Heart left ventricle (tissue), 16 donors: ENCODE data around the gene KRT3. TPM values are rescaled to one million over a fixed set of nuclear protein-coding genes. Genes with fewer than 3 reads are reported as not detected.

Experiments
- ATAC-seq, 4 donors: fragments of 200-7000 bp; cut with Tn5 transposase; one replicate each; pipeline ENCODE4 v1.9.1; 2020 to 2022; ENCODE audit warnings: moderate library complexity in 4 of 4, mild to moderate bottlenecking in 3 of 4, moderate number of reproducible peaks in 1 of 4
- DNase-seq, 5 donors: peaks; one replicate each; pipeline ENCODE4 v3.0.0-alpha.2; 2020
- H3K27ac ChIP-seq, 12 donors: fragments of 200-600 bp; sonication (generic) in 4 of 12; one replicate each; pipeline versions ENCODE4 v1.5.0 to v1.8.0; 2016 to 2022; ENCODE audit warnings: mild to moderate bottlenecking in 2 of 12
- H3K27me3 ChIP-seq, 9 donors: fragments of 200-600 bp; sonication (generic) in 2 of 9; one replicate each; pipeline versions ENCODE4 v1.5.1 to v1.8.0; 2016 to 2022; ENCODE audit warnings: mild to moderate bottlenecking in 3 of 9
- H3K36me3 ChIP-seq, 9 donors: fragments of 200-600 bp; sonication (generic) in 2 of 9; one replicate each; pipeline versions ENCODE4 v1.5.0 to v1.8.0; 2018 to 2022; ENCODE audit warnings: mild to moderate bottlenecking in 2 of 9
- H3K4me1 ChIP-seq, 12 donors: fragments of 200-600 bp; sonication (generic) in 4 of 12; one replicate each; pipeline versions ENCODE4 v1.5.0 to v1.8.0; 2016 to 2022; ENCODE audit warnings: mild to moderate bottlenecking in 3 of 12
- H3K4me3 ChIP-seq, 12 donors: fragments of 200-600 bp; sonication (generic) in 4 of 12; one replicate each; pipeline versions ENCODE4 v1.5.0 to v1.8.0; 2017 to 2022; ENCODE audit warnings: mild to moderate bottlenecking in 9 of 12, moderate library complexity in 4 of 12
- H3K9me3 ChIP-seq, 12 donors: fragments of 200-600 bp; sonication (generic) in 4 of 12; one replicate each; pipeline versions ENCODE4 v1.5.0 to v1.8.0; 2016 to 2022; ENCODE audit warnings: mild to moderate bottlenecking in 1 of 12
- POLR2A ChIP-seq, 2 donors: fragments of 450-650 bp; IDR thresholded peaks; one replicate each; pipeline ENCODE4 v1.6.1; 2017; ENCODE audit warnings: antibody characterized with exemption in 2 of 2, mild to moderate bottlenecking in 2 of 2, moderate library complexity in 2 of 2
- WGBS, 4 donors: extraction: QIAGEN DNeasy Blood & Tissue Kit in 2 of 4; methylation state at CpG; one replicate each; pipeline versions ENCODE4 v1.1.5 to v1.1.7; 2013 to 2018; 5-methylcytosine and 5-hydroxymethylcytosine counted together
- intact Hi-C, 10 donors: fragments of 100-400 bp; cut with DNase I; formaldehyde crosslinking; loops; one replicate each; pipeline versions ENCODE4 v1.11.1 to v1.14.2; 2022
- polyA plus RNA-seq, 2 donors: library from polyadenylated mRNA; stranded (reverse); fragments of 200-250 nt; gene quantifications; one replicate each; pipeline ENCODE4 v1.2.3, GENCODE V29; 2013
- total RNA-seq, 9 donors: library from RNA; depleted of rRNA in 2 of 9; stranded (reverse); fragments of >200 nt in 2 of 9; fragmentation: NEBNext Ultra II Directional in 3 of 9; extraction: Animal tissue kit (Norgen Biotek cat#: 25700) in 3 of 9; gene quantifications; one replicate each; pipeline versions ENCODE4 v1.1.0 to v1.2.4, GENCODE V29; 2016 to 2023
- TF ChIP-seq, protein P1 (sequence below), 12 donors: fragments of 200-600 bp; sonication (generic) in 4 of 12; IDR thresholded peaks; one replicate each; pipeline versions ENCODE4 v1.5.0 to v1.8.0; 2018 to 2022; ENCODE audit warnings: antibody characterized with exemption in 12 of 12, mild to moderate bottlenecking in 5 of 12
- donor health status: ischemic (EF 13 %, LVEDD 7.1; RV severe dilation, severe dysfunction).
- donor health status: healthy with polysubstance abuse.
- donor health status: DM: no; HTN: yes; CAD: no.
- donor health status: DM: no; HTN: no; CAD: no.
- donor health status: ischemic (EF 25% LVEDD 6.9; RV normal size, moderate dysfunction).
- donor health status: ischemic (EF 25% LVEDD 5.7; RV mildly dilated, moderate dysfunction).
- donor health status: healthy.
- donor health status: DM: yes; HTN: yes; CAD: no.
- donor health status: ischemic (EF 35%, LVEDD 5.7; RV mildly dilated, moderate dysfunction).
- donor health status: nonischemic (EF 11% LVEDD 7.7; RV severe dilation, severe dysfunction).
- donor health status: DM: yes; HTN: yes; CAD: no.
- donor health status: PGD.
- donor health status: ischemic (EF 29% LVEDD 5.4; RV normal size, mild dysfunction).
- donor health status: nonischemic (EF 23%, LVEDD 6.1; RV moderate dilation, normal function).

The KRT3 gene
- total and polyA plus RNA-seq, 11 donors, result not detected

DNA sequence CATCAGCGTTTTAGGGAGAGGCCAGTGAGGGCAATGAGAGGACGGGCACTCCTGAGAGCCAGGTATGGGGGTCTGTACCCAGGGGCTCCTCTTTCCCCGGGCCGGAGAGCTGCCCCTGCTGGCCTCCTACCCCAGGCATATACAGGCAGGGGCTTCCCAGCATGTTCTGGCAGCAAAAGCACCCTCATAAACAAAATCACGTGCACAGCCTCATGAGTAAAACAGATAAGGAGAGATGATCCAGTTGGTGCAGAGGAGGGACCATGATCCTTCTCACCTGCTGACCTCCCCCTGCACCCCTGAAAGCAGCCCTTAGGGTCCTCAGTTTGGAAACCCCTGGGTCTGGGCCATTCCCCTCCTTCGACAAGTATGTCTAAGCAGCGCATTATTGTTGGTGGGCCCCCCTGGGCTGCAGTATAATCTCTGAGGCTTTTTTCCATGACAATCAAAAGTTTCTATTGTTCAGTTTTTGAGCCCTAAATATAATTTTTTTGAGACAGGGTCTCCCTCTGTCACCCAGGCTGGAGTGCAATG is 23.0 kb upstream of the KRT3 start:
- 45 to 62% (median 56%) methylated on average over 2 to 7 of the region's 7 CpGs for WGBS, 4 donors
- no peaks in the 10 kb centered on the region for H3K36me3 ChIP-seq
- no peaks in the 10 kb centered on the region for H3K4me1 ChIP-seq
- peaks cover 0 to 36% (median 0%) of the 10 kb centered on the region in 9 donors for H3K27me3 ChIP-seq
- intact Hi-C loops, result no loop called here
- H3K27ac ChIP-seq, result no peak overlapping the region
- DNase-seq (no peak), ATAC-seq (no peak)
- H3K4me3 ChIP-seq, result no peak overlapping the region
- TF ChIP-seq, protein P1, sequence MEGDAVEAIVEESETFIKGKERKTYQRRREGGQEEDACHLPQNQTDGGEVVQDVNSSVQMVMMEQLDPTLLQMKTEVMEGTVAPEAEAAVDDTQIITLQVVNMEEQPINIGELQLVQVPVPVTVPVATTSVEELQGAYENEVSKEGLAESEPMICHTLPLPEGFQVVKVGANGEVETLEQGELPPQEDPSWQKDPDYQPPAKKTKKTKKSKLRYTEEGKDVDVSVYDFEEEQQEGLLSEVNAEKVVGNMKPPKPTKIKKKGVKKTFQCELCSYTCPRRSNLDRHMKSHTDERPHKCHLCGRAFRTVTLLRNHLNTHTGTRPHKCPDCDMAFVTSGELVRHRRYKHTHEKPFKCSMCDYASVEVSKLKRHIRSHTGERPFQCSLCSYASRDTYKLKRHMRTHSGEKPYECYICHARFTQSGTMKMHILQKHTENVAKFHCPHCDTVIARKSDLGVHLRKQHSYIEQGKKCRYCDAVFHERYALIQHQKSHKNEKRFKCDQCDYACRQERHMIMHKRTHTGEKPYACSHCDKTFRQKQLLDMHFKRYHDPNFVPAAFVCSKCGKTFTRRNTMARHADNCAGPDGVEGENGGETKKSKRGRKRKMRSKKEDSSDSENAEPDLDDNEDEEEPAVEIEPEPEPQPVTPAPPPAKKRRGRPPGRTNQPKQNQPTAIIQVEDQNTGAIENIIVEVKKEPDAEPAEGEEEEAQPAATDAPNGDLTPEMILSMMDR (IDR thresholded peaks at IDR 0.05), result no peak
- no peak for TF ChIP-seq POLR2A (IDR thresholded peaks at IDR 0.05)
- H3K9me3 ChIP-seq, result no peaks in the 10 kb centered on the region

DNA sequence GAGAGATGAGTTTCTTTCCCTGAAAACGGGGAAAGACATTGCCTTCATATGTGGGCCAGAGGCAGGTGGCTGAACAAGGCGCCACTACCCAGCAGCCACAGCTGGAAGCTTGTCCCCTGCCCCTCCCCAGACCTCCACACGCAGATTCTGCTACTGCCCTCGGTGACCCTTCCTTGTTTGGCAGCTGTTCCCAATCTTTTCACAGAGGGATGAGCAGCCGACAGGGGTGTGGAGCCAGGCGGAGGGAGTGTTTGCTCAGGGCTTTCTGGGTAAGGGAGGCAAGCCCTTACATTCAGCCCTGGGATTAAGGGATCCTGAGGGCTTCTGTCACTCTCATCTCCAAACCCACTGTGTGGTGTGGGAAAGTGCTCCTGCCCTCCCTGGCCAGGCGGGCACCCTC is 22.5 kb upstream of the KRT3 start:
- WGBS, 4 donors, result 48 to 57% (median 52%) methylated on average over 7 of the region's 7 CpGs
- TF ChIP-seq POLR2A (IDR thresholded peaks at IDR 0.05), result no peak
- TF ChIP-seq, protein P1 (IDR thresholded peaks at IDR 0.05), result no peak
- DNase-seq (no peak), ATAC-seq (no peak)
- Histone ChIP-seq H3K36me3 (no peaks in the 10 kb centered on the region), H3K27me3 (peaks cover 0 to 36% (median 0%) of the 10 kb centered on the region in 9 donors), H3K4me1 (no peaks in the 10 kb centered on the region), H3K4me3 (no peak overlapping the region), H3K9me3 (no peaks in the 10 kb centered on the region), H3K27ac (no peak overlapping the region)
- intact Hi-C loops, result no loop called here

DNA sequence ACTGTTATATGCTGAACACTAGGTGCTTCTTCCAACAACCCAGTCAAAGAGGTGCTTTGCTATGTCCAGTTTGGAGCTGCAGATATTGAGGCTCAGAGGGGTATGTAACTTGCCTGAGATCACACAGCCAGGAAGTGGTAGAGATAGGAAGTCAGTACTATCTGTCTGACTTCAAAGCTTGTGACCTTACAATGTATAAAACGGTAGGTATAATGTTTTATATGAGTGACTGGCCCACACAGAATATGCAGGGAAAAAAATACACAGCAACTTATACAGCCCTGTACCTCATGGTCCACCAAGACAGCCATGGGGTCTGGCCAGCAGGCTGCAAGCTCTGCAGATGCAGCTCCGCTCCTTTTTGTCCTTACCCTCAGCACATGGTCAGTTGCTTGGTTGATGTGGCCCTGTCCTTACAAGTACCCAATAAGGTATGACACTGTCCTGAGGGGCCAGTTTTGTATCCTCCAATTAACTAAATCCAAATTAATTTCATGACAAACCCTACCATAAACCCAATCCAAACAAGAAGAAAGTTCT is 21.9 kb upstream of the KRT3 start:
- no peak for ATAC-seq

DNA sequence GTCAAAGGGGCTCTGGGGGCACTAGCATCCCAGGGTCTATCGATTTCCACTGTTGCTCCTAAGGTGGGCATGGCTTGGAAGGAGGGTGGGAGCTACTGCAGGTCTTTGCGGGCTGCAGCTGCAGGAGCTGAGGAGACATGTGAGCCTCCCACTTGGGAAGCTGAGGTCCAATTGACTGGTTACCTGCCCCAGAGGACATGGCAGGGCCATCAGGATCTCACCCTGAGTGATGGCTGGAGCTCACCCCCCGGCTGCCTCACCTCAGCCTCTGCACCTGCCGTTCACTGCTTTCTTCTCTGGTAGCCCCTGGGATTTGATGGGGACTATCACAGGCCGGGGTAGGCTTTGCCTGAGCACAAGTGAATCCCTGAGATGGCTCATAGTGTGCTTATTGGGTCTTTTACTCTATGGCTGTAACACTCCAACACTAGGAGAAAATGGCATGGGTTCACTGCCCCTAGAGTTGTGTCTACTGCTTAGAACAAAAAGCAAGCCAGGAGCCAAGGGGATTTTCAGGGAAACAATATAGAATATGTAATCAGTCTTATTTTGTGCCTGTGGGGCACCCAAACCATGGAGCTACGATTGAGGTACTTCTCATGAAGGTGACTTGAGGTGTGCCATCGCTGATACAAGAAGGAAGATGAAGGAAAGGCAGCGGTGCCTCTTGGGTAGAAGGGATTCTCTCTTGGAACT is 21.2 kb upstream of the KRT3 start:
- Histone ChIP-seq H3K27me3 (peaks cover 0 to 36% (median 0%) of the 10 kb centered on the region in 9 donors), H3K9me3 (no peaks in the 10 kb centered on the region), H3K4me1 (no peaks in the 10 kb centered on the region), H3K27ac (no peak overlapping the region), H3K4me3 (no peak overlapping the region), H3K36me3 (no peaks in the 10 kb centered on the region)
- WGBS, 4 donors, result 89 to 94% (median 91%) methylated on average over 8 of the region's 8 CpGs
- TF ChIP-seq, protein P1 (IDR thresholded peaks at IDR 0.05), result no peak
- no peak for TF ChIP-seq POLR2A (IDR thresholded peaks at IDR 0.05)
- DNase-seq (no peak), ATAC-seq (no peak)
- intact Hi-C loops, result no loop called here

More for the DNA sequence above, 21.9 kb upstream of the KRT3 start:
- H3K27me3 ChIP-seq, result peaks cover 0 to 36% (median 0%) of the 10 kb centered on the region in 9 donors
- no peaks in the 10 kb centered on the region for H3K9me3 ChIP-seq
- 68 to 73% (median 71%) methylated on average over 2 of the region's 2 CpGs for WGBS, 4 donors
- intact Hi-C loops, result no loop called here
- H3K4me3 ChIP-seq, result no peak overlapping the region
- no peak for DNase-seq
- H3K27ac ChIP-seq, result no peak overlapping the region
- no peaks in the 10 kb centered on the region for H3K4me1 ChIP-seq
- H3K36me3 ChIP-seq, result no peaks in the 10 kb centered on the region
- no peak for TF ChIP-seq POLR2A (IDR thresholded peaks at IDR 0.05)
- TF ChIP-seq, protein P1 (IDR thresholded peaks at IDR 0.05), result no peak
